ENCODE data around the gene TOPORS. TPM values are rescaled to one million over a fixed set of nuclear protein-coding genes. Genes with fewer than 3 reads are reported as not detected.

The TOPORS gene
- total and polyA plus RNA-seq, 4 donors, result 4.8 to 19.9 (median 10.4) TPM

DNA sequence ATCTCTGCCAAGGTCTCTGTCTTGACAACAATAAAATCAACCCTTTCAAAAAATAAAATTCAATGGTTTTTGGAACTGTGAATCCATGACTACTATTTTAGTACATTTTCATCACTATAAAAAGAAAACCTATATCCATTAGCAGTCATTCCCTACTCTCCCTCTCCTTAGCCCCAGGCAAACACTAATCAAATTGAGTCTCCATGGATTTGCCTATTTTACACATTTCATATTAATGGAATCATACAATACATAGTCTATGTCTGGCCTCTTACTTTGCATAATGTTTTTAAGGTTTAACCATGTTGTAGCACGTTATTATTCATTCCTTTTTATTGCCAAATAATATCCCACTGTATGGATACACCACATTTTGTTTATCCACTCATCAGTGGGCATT lies 50.5 kb downstream of the TOPORS start (continued):
- TF ChIP-seq, protein P1, sequence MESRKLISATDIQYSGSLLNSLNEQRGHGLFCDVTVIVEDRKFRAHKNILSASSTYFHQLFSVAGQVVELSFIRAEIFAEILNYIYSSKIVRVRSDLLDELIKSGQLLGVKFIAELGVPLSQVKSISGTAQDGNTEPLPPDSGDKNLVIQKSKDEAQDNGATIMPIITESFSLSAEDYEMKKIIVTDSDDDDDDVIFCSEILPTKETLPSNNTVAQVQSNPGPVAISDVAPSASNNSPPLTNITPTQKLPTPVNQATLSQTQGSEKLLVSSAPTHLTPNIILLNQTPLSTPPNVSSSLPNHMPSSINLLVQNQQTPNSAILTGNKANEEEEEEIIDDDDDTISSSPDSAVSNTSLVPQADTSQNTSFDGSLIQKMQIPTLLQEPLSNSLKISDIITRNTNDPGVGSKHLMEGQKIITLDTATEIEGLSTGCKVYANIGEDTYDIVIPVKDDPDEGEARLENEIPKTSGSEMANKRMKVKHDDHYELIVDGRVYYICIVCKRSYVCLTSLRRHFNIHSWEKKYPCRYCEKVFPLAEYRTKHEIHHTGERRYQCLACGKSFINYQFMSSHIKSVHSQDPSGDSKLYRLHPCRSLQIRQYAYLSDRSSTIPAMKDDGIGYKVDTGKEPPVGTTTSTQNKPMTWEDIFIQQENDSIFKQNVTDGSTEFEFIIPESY (IDR thresholded peaks at IDR 0.05), result no peak
- no peak for TF ChIP-seq EGR1 (IDR thresholded peaks at IDR 0.05; ENCODE audit: low read depth in 2 of 2)
- no peak for TF ChIP-seq FOXA2 (IDR thresholded peaks at IDR 0.05)
- no peak for TF ChIP-seq MAX (IDR thresholded peaks at IDR 0.05)
- TF ChIP-seq SP1 (IDR thresholded peaks at IDR 0.05), result no peak
- TF ChIP-seq HNF4G (IDR thresholded peaks at IDR 0.05), result no peak
- no peak for TF ChIP-seq GABPA (IDR thresholded peaks at IDR 0.05 in 1 of 2, conservative IDR thresholded peaks at IDR 0.05 in 1 of 2)

DNA sequence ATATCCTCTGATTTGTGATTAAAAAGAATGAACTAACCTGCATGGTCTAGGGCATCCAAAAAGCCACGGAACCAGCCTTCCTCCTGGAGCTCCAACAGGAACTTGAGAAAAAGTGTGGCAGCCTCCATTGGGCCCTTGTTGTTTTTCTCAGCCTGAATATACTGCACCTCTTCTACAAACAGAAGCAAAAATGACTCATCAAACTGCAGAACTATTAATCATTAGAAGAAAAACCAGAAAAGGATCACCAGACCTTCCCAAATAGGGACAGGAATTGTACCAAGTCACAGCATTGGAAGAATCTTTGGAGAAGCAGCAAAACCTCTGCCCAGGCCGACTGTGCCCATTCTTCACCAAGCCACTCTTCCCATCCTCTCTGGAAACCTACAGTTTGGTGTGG lies 51.6 kb downstream of the TOPORS start:
- Histone ChIP-seq H3K9me3 (ENCODE audit: control insufficient read depth in 4 of 4, low read length in 3 of 4) (no peaks in the 10 kb centered on the region), H3K9ac (ENCODE audit: low read depth in 1 of 2, low read length in 2 of 2) (no peak overlapping the region), H3K4me3 (ENCODE audit: low read depth in 1 of 3, low read length in 3 of 3) (no peak overlapping the region), H3K27me3 (ENCODE audit: control insufficient read depth in 4 of 4, insufficient read depth in 4 of 4, low read length in 3 of 4) (no peaks in the 10 kb centered on the region), H3K27ac (ENCODE audit: low read depth in 1 of 2, low read length in 2 of 2) (no peak overlapping the region), H3K4me1 (ENCODE audit: control insufficient read depth in 4 of 4, insufficient read depth in 4 of 4, low read length in 3 of 4) (no peaks in the 10 kb centered on the region), H3K36me3 (ENCODE audit: control insufficient read depth in 4 of 4, insufficient read depth in 3 of 4, low read depth in 1 of 4, low read length in 3 of 4) (peaks cover 8 to 26% (median 14%) of the 10 kb centered on the region in 4 donors)
- no peak for TF ChIP-seq MAX (IDR thresholded peaks at IDR 0.05)
- TF ChIP-seq TAF1 (conservative IDR thresholded peaks at IDR 0.05), result no peak
- no peak for TF ChIP-seq GABPA (IDR thresholded peaks at IDR 0.05 in 1 of 2, conservative IDR thresholded peaks at IDR 0.05 in 1 of 2)
- no peak for TF ChIP-seq RXRA (IDR thresholded peaks at IDR 0.05)
- TF ChIP-seq, protein P2, sequence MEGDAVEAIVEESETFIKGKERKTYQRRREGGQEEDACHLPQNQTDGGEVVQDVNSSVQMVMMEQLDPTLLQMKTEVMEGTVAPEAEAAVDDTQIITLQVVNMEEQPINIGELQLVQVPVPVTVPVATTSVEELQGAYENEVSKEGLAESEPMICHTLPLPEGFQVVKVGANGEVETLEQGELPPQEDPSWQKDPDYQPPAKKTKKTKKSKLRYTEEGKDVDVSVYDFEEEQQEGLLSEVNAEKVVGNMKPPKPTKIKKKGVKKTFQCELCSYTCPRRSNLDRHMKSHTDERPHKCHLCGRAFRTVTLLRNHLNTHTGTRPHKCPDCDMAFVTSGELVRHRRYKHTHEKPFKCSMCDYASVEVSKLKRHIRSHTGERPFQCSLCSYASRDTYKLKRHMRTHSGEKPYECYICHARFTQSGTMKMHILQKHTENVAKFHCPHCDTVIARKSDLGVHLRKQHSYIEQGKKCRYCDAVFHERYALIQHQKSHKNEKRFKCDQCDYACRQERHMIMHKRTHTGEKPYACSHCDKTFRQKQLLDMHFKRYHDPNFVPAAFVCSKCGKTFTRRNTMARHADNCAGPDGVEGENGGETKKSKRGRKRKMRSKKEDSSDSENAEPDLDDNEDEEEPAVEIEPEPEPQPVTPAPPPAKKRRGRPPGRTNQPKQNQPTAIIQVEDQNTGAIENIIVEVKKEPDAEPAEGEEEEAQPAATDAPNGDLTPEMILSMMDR (IDR thresholded peaks at IDR 0.05; ENCODE audit: low read depth, low read length, missing input control), result no peak
- TF ChIP-seq FOXA1 (IDR thresholded peaks at IDR 0.05), result no peak
- TF ChIP-seq SP1 (IDR thresholded peaks at IDR 0.05), result no peak
- TF ChIP-seq YY1 (IDR thresholded peaks at IDR 0.05), result no peak
- TF ChIP-seq NR2F2 (IDR thresholded peaks at IDR 0.05), result no peak
- no peak for TF ChIP-seq REST (IDR thresholded peaks at IDR 0.05)
- TF ChIP-seq HNF4G (IDR thresholded peaks at IDR 0.05), result no peak
- TF ChIP-seq JUND (IDR thresholded peaks at IDR 0.05), result no peak
- no peak for TF ChIP-seq ATF3 (IDR thresholded peaks at IDR 0.05)
- no peak for TF ChIP-seq EGR1 (IDR thresholded peaks at IDR 0.05; ENCODE audit: low read depth in 2 of 2)
- TF ChIP-seq FOXA2 (IDR thresholded peaks at IDR 0.05), result no peak
- TF ChIP-seq HNF4A (conservative IDR thresholded peaks at IDR 0.05), result no peak
- TF ChIP-seq, protein P1 (IDR thresholded peaks at IDR 0.05), result no peak
- TF ChIP-seq RAD21 (IDR thresholded peaks at IDR 0.05), result no peak
- 94% methylated on average over 2 of the region's 2 CpGs for WGBS
- DNase-seq (ENCODE audit: low spot score), result no peak
